ENCODE results near the gene PAFAH1B2. TPM values are rescaled to one million over a fixed set of nuclear protein-coding genes. Genes with fewer than 3 reads are reported as not detected.

Gene PAFAH1B2
- total and polyA plus RNA-seq, 2 of the 8 experiments (the other 6 are each of a cell fraction or from before 2014, with no cell fraction given): 38.2 to 161 TPM

- no peak overlapping the region for H4K5ac ChIP-seq (ENCODE audit: insufficient read length, low read depth, low read length)
- peak overlapping the region; percentile 51; the same call in 1 of the 2 replicates for H4K8ac ChIP-seq (ENCODE audit: extremely low read depth, insufficient read depth, low read length)
- H3K9me3 ChIP-seq (ENCODE audit: insufficient read depth in 2 of 2, low read depth in 1 of 2, low read length in 1 of 2): no peaks in the 10 kb centered on the region
- H2AFZ ChIP-seq (ENCODE audit: low read length): no peak overlapping the region
- no peak overlapping the region for H2AK5ac ChIP-seq (ENCODE audit: low read depth, low read length)
- FAIRE-seq (no peak), DNase-seq (ENCODE audit: low read depth in 1 of 2, low spot score in 2 of 2) (no peak)
- H3K4me2 ChIP-seq (ENCODE audit: insufficient read depth in 1 of 2, low read depth in 2 of 2, low read length in 2 of 2): no peak overlapping the region
- no peaks in the 10 kb centered on the region for H3K23me2 ChIP-seq (ENCODE audit: low read depth, low read length)
- no peaks in the 10 kb centered on the region for H3K79me2 ChIP-seq (ENCODE audit: control insufficient read depth in 1 of 2, insufficient read depth in 2 of 2, low read length in 2 of 2)
- no peak overlapping the region for H3K56ac ChIP-seq (replicated peaks; ENCODE audit: insufficient read length, low read depth, low read length)
- H2BK5ac ChIP-seq (ENCODE audit: low read depth, low read length): no peak overlapping the region
- no peak overlapping the region for H4K91ac ChIP-seq (replicated peaks; ENCODE audit: insufficient read length, low read length)
- no peak overlapping the region for H3K14ac ChIP-seq (ENCODE audit: insufficient read length)
- H3K27me3 ChIP-seq (replicated peaks in 1 of 4; ENCODE audit: control insufficient read depth in 3 of 4, extremely low read depth in 1 of 4, insufficient read depth in 3 of 4, low read length in 3 of 4): no peaks in the 10 kb centered on the region
- H3K79me1 ChIP-seq (ENCODE audit: low read depth, low read length): no peaks in the 10 kb centered on the region
- H2BK15ac ChIP-seq (ENCODE audit: low read length): no peak overlapping the region
- ChIA-PET POLR2A (ENCODE audit: partially characterized antibody) (interaction anchor here (1.5 to 12.6 kb wide), 2 partner anchors 14 to 35 kb away, joined by 4 to 153 read pairs; partner anchors contain the start of gene TAGLN), CTCF (ENCODE audit: partially characterized antibody) (interaction anchor here (13.4 to 18.7 kb wide), 3 partner anchors 11 to 36 kb away, joined by 249 to 449 read pairs (median 359); partner anchors contain the start of genes PCSK7, RNF214 and TAGLN)
- H3K23ac ChIP-seq (ENCODE audit: insufficient read length): no peak overlapping the region
- H4K20me1 ChIP-seq (replicated peaks in 1 of 2; ENCODE audit: control insufficient read depth in 1 of 2, insufficient read depth in 2 of 2, low read length in 2 of 2): peaks cover 0 to 2% of the 10 kb centered on the region in 2 experiments
- peaks cover 0 to 11% (median 3%) of the 10 kb centered on the region in 4 experiments; a peak in 3 of 8 replicates for H3K36me3 ChIP-seq (ENCODE audit: control insufficient read depth in 2 of 4, insufficient read depth in 4 of 4, low read length in 3 of 4)
- H2BK12ac ChIP-seq (ENCODE audit: low read depth, low read length): no peak overlapping the region
- H3K4me1 ChIP-seq (replicated peaks in 1 of 4; ENCODE audit: control insufficient read depth in 3 of 4, insufficient read depth in 4 of 4, low read length in 3 of 4): no peaks in the 10 kb centered on the region
- no peak overlapping the region for H2BK20ac ChIP-seq (ENCODE audit: low read length)
- no peak overlapping the region for H2BK120ac ChIP-seq (replicated peaks; ENCODE audit: low read depth, low read length)
- no peak overlapping the region for H3K4me3 ChIP-seq (ENCODE audit: extremely low read depth in 1 of 4, insufficient read depth in 2 of 4, low read depth in 3 of 4, low read length in 4 of 4)
- H3K4ac ChIP-seq (replicated peaks; ENCODE audit: insufficient read length, low read depth, low read length): no peak overlapping the region
- no peak overlapping the region for H3K9ac ChIP-seq (replicated peaks in 1 of 4; ENCODE audit: extremely low read depth in 1 of 4, low read depth in 3 of 4, low read length in 3 of 4)
- 95% methylated on average over 16 of the region's 16 CpGs; no CpG with 5 or more reads in 1 of the 2 experiments for WGBS, 2 experiments (ENCODE audit: extremely low coverage in 1 of 2, insufficient coverage in 1 of 2, insufficient read length in 1 of 2, insufficient replicate concordance in 2 of 2, low coverage in 1 of 2, low lambda C conversion rate in 2 of 2, missing lambda C conversion rate in 1 of 2)
- no peak overlapping the region for H3K27ac ChIP-seq (ENCODE audit: low read depth, low read length)
- no peak overlapping the region for H3K18ac ChIP-seq (ENCODE audit: extremely low read depth, low read length)
- no peak for TF ChIP-seq SRF (IDR thresholded peaks at IDR 0.05; ENCODE audit: low read depth, low read length)
- TF ChIP-seq CEBPB (IDR thresholded peaks at IDR 0.05; ENCODE audit: low read depth, low read length): no peak
- no peak for TF ChIP-seq E2F6 (IDR thresholded peaks at IDR 0.05)
- no peak for TF ChIP-seq TBP (IDR thresholded peaks at IDR 0.05; ENCODE audit: low read depth, low read length)
- TF ChIP-seq SAP30 (IDR thresholded peaks at IDR 0.05; ENCODE audit: insufficient read depth, insufficient replicate concordance, low read length): no peak
- no peak for TF ChIP-seq JUN (IDR thresholded peaks at IDR 0.05; ENCODE audit: low read depth, low read length)
- no peak for TF ChIP-seq USF2 (IDR thresholded peaks at IDR 0.05; ENCODE audit: low read length)
- no peak for TF ChIP-seq RXRA (IDR thresholded peaks at IDR 0.05; ENCODE audit: insufficient read depth, low read depth, low read length)
- no peak for TF ChIP-seq SIRT6 (IDR thresholded peaks at IDR 0.05; ENCODE audit: low read length)
- no peak for TF ChIP-seq NRF1 (IDR thresholded peaks at IDR 0.05; ENCODE audit: low read depth, low read length)
- TF ChIP-seq KDM4A (IDR thresholded peaks at IDR 0.05; ENCODE audit: low read depth, low read length, severe bottlenecking): no peak
Measured at GRCh38 chr11:117187799-117188481, 43.9 kb downstream of the PAFAH1B2 start.

Measured in H1 (cell line).